HG03469 (cell line): ENCODE measurements around the gene CPA3.
A peak's percentile ranks its signal among the peaks of the same experiment; 100 is the strongest.

Source experiments
- ATAC-seq: cut with Tn5 transposase; IDR thresholded peaks from one replicate; pipeline ENCODE4 v1.9.1; 2021; ENCODE audit warnings: mild to moderate bottlenecking, moderate library complexity, moderate number of reproducible peaks; ENCODE audit not compliant: unreplicated experiment

The CPA3 gene

DNA sequence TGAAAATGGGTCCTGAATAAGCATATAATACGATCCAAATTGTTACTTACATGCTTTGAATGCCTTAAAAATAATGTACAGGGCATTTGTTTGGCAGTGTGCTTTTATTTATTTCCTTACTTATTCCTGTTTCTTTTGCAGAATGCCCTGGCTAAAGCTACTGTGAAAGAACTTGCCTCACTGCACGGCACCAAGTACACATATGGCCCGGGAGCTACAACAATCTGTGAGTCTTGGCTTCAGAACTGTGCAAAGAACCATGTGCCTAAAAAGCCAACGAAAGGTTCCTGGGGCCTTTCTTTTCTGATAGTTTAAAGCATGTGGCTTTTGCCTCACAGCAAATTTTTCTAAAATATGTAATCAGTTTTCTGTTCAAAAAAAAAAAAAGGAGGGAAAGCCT lies 7.8 kb upstream of the CPA3 start:
- no peak for ATAC-seq

- ATAC-seq: peak; percentile 73
These were observed 3.7 kb upstream of the CPA3 start for GRCh38 chr3:148861277-148861869.

- no peak for ATAC-seq
These were observed 1.8 kb upstream of the CPA3 start for GRCh38 chr3:148863297-148863696.

- no peak for ATAC-seq
These were observed 1.3 kb upstream of the CPA3 start for GRCh38 chr3:148863814-148864213.

GRCh38 chr3:148866261-148866660 lies 1.2 kb downstream of the CPA3 start:
- ATAC-seq: no peak

GRCh38 chr3:148873270-148873927 lies 8.3 kb downstream of the CPA3 start:
- ATAC-seq: no peak

DNA sequence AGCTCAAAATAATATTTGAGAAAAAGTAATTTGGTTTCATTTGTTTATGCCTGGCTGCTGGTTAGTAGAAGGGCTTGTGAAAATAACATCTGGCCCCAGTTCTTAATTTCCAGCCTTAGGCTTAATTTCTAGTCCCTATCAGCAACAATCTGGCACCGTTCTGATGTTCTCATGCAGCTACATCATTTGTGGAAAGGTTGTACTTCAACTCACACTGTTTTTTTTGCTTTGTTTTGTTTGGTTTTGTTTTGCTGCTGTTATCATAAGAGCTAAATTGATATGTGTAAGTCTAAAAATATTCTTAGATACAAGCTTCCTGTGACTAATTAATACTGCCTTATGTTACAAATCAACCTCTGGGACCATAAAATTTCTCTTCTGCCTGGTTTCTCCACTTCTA lies 8.9 kb downstream of the CPA3 start:
- ATAC-seq: no peak

GRCh38 chr3:148878095-148878494 lies 13.0 kb downstream of the CPA3 start:
- no peak for ATAC-seq

DNA sequence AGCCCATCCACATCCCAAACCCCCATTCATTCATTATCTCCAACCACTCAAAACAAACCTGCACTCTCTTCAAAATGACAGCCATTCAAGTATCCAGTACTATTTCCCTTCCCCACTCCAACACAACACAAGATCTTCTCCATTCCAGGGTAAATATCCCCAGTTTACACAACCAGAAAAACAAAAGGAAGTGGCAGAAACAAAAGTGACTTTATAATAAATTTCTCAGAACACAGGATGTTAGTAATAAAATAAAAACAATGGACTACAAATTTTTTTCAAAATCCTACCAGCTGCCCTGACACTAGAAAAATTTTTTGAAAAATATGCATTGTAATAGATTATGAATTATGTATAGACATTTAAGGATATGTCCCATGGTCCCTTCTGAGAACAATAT lies 14.2 kb downstream of the CPA3 start:
- no peak for ATAC-seq

- no peak for ATAC-seq
These were observed 15.6 kb downstream of the CPA3 start for GRCh38 chr3:148880681-148881080.

- no peak for ATAC-seq
These were observed 16.2 kb downstream of the CPA3 start for GRCh38 chr3:148881286-148881685.

DNA sequence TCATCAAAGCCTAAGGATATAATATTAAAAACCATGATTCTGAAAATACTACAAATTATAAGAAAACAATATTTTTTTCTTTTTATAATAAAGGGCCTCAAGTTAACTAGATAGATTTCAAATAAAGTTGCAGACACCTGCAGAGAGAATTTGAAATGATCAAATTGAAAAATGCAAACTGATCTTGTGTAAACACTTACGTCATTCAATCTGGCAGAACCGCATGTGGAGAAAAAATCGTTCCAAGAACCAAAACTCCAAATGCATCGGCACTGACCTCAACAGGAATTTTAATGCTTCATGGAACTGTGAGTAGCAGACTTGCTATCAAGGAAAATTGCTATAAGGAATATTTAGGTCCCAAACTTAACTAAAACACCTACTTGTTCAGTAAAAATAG lies 17.2 kb downstream of the CPA3 start:
- no peak for ATAC-seq

GRCh38 chr3:148883163-148883562 lies 18.1 kb downstream of the CPA3 start:
- no peak for ATAC-seq

DNA sequence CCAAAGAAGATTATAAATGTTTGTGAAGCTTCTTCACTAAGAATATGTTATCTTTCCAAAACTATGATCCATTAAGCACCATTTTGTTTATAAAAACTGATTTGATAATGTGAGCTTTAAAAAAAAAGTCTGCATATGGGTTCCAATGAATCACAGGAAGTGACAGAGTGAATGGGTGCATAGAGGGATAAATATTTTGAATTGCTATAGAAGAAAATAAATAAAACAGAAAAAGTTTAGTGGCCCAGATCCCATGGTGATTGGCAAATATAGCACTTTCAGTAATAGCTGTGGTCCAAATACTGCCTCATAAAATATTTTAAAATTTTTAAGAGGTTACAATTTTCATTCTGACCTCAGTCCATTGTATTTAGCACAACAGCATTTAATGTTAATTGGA lies 19.2 kb downstream of the CPA3 start:
- no peak for ATAC-seq

DNA sequence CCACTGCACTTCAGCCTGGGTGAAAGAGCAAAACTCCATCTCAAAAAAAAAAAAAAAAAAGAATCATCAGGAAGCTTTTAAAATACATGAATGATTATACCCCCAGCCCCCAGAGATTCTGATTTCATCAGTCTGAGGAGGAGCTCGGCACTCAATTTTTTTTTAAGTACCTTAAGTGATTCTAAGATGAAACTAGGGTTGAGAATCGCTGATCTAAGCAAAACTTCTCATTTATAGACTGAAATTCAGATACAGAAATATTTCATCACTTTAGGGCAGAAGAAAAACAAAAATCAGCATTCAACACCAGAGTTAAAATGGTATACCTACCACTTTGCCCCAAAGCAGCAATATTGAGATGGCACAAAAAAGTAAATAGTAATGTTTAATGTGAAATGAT lies 24.7 kb downstream of the CPA3 start:
- no peak for ATAC-seq

DNA sequence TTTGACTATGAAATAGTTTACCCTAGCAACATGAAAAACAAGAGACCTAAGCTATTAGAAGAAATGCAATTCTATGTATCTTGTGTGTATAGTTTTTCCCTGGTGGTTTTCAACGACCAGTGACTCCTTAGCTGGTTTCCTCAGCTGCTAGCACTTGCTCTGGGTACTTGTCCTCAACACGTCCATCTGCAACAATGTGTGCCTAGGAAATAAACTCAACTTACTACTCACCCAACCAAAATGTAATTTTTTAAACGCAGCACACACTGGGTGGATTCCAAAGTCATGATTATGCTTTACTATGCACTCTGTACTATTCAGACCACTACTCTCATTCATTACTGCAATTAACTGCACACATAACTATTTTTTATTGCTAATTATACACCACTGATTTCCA lies 31.0 kb downstream of the CPA3 start:
- ATAC-seq: no peak

GRCh38 chr3:148901987-148902791 lies 37.1 kb downstream of the CPA3 start:
- ATAC-seq: no peak

DNA sequence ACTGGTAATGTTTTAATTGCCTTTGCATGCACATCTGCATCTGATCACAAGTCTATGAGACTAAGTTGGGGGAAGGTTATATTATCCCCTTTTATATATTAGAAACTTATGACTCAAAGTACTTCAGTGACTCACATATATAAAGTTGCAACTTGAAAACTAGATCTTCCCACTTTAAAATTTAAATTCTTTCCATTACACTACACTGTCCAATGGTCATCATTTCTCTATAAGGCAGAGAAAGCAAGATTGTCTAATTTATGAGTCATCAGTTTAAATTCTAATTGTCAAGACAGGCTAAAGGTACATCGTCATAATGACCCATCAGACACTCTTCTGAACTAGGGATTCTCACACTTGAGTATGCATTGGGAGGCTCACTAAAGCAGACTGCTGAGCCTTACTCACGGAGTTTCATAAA lies 37.9 kb downstream of the CPA3 start:
- ATAC-seq: no peak

DNA sequence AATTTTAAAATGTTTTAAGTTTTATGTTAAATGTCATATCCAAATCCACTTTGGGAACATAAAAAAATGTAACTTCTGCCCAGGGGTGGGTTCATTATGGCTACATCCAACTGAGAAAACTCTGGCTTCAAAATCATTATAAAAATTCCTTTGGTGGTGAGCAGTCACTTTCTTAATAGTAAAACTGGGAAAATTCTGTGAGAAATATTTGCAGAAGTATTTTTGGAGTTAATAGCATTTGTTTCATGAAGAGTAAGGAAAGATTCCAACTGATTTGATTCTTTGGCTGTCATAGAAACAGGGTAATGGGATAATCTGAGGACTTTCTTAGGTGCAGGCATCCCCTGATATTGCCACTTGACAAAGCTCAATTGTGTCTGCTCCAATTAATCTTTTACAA lies 38.8 kb downstream of the CPA3 start:
- no peak for ATAC-seq

DNA sequence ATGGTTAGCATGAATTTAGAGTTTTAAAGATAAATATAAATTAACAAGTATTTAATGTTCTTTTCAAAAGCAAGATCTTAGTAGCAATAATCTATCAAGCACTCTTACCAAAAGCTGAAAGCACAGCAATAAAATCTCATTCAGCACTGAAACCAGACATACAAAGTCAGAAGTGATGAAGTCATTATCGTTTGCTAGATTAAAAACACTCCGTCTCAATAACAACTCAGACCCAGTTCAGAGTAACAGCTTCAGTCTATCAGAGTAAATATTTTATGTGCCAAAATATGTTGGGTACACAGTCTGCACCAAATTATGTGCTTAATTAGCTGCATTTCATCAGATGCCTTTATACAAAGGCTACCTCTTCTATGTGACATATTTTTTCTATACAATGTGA lies 41.6 kb downstream of the CPA3 start:
- no peak for ATAC-seq

DNA sequence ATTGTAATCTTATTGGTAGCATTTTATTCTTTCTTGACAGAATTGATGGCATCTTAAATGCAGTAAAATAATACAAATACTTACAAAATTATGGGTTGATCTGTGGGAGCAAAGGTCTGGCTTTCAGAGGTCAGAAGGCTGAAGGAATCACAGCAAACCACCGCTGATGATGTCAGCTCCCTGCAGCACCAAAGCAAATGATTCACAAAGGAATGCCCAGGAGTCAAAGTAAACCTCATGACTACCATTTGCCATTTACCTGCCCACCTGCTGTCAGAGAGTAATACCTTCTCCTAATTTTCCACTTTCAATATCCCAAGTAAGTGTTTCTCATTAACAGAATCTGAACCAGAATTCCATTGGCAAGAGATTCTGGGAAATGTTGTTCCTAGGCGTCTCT lies 46.1 kb downstream of the CPA3 start:
- ATAC-seq: no peak

DNA sequence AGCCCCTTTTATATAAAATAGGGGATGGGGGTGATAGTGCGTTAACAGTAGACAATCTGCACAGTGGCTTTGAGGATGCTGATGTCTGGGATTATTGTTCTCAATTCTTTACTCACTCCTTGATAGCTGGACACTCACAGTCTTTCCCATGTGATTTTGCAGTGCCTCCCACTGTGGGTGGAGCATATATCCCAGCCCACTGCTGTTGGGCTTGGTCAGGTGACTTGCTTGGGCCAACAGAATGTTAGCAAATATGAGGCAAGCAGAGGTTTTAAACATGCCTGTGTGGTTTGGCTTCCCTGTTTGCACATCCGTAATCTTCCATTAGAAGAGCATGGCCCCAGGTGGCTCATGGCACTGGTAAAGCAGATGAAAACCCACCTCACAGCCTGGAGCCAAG lies 46.5 kb downstream of the CPA3 start:
- no peak for ATAC-seq
